ENCODE results near the gene ACER1.
A peak's percentile ranks its signal among the peaks of the same experiment; 100 is the strongest.

The ACER1 gene

GRCh38 chr19:6374711-6375410 lies 41.4 kb upstream of the ACER1 start:
- H2BK5ac ChIP-seq (ENCODE audit: low read depth, low read length, poor library complexity): no peak overlapping the region
- H3K18ac ChIP-seq (ENCODE audit: low read length): no peak overlapping the region
- H3K27ac ChIP-seq (ENCODE audit: low read depth, low read length): no peak overlapping the region
- no peak overlapping the region for H3K23ac ChIP-seq (ENCODE audit: low read length)
- no CpG with 5 or more reads among the region's 29 CpGs for WGBS (ENCODE audit: extremely low coverage, insufficient coverage, insufficient read length)
- peaks cover 10% of the 10 kb centered on the region for H3K79me1 ChIP-seq (ENCODE audit: low read length)
- no peak overlapping the region for H3K4ac ChIP-seq (ENCODE audit: low read depth, low read length)
- no peak overlapping the region for H3K9ac ChIP-seq (ENCODE audit: low read length)
- no peak overlapping the region for H3K4me3 ChIP-seq (ENCODE audit: low read depth, low read length)
- no peak overlapping the region for H2AFZ ChIP-seq (ENCODE audit: insufficient read depth, low read length, poor library complexity)
- no peak overlapping the region for H4K91ac ChIP-seq (ENCODE audit: low read depth, low read length)
- H4K8ac ChIP-seq (ENCODE audit: low read depth, low read length): no peak overlapping the region
- H2BK120ac ChIP-seq (ENCODE audit: insufficient read depth, low read length, poor library complexity): no peak overlapping the region
- peaks cover 2% of the 10 kb centered on the region for H3K79me2 ChIP-seq (ENCODE audit: control insufficient read depth, insufficient read depth, low read length, poor library complexity)
- peaks cover 26 to 32% of the 10 kb centered on the region in 2 experiments for H3K36me3 ChIP-seq (ENCODE audit: control insufficient read depth in 1 of 2, insufficient read depth in 2 of 2, low read length in 2 of 2)
- no peak overlapping the region for H3K14ac ChIP-seq (ENCODE audit: low read length)
- H2BK12ac ChIP-seq (ENCODE audit: low read length): no peak overlapping the region
- H3K27me3 ChIP-seq (ENCODE audit: insufficient read depth, low read length): no peaks in the 10 kb centered on the region
- no peak overlapping the region for H4K12ac ChIP-seq (ENCODE audit: low read depth, low read length)
- peaks cover 9 to 22% of the 10 kb centered on the region in 2 experiments for H3K4me1 ChIP-seq (ENCODE audit: control insufficient read depth in 1 of 2, insufficient read depth in 2 of 2, low read length in 2 of 2)
- DNase-seq: no peak
- H3K4me2 ChIP-seq (ENCODE audit: low read length): no peak overlapping the region
- peaks cover 1% of the 10 kb centered on the region for H3K9me3 ChIP-seq (ENCODE audit: insufficient read depth, low read depth, low read length)
- H2AK5ac ChIP-seq (ENCODE audit: low read length): no peak overlapping the region

GRCh38 chr19:6374161-6374709 lies 40.8 kb upstream of the ACER1 start:
- H2BK5ac ChIP-seq (ENCODE audit: low read depth, low read length, poor library complexity): no peak overlapping the region
- H3K79me1 ChIP-seq (ENCODE audit: low read length): peaks cover 10% of the 10 kb centered on the region
- peak overlapping the region; percentile 33 for H3K14ac ChIP-seq (ENCODE audit: low read length)
- no CpG with 5 or more reads among the region's 29 CpGs for WGBS (ENCODE audit: extremely low coverage, insufficient coverage, insufficient read length)
- no peak overlapping the region for H3K4ac ChIP-seq (ENCODE audit: low read depth, low read length)
- H3K9me3 ChIP-seq (ENCODE audit: insufficient read depth, low read depth, low read length): peaks cover 1% of the 10 kb centered on the region
- H4K91ac ChIP-seq (ENCODE audit: low read depth, low read length): peak overlapping the region; percentile 53
- no peak overlapping the region for H3K9ac ChIP-seq (ENCODE audit: low read length)
- H2AK5ac ChIP-seq (ENCODE audit: low read length): peak overlapping the region; percentile 49
- H3K4me1 ChIP-seq (ENCODE audit: control insufficient read depth in 1 of 2, insufficient read depth in 2 of 2, low read length in 2 of 2): peaks cover 9 to 22% of the 10 kb centered on the region in 2 experiments
- H3K18ac ChIP-seq (ENCODE audit: low read length): no peak overlapping the region
- H3K4me2 ChIP-seq (ENCODE audit: low read length): no peak overlapping the region
- H3K4me3 ChIP-seq (ENCODE audit: low read depth, low read length): no peak overlapping the region
- no peak overlapping the region for H3K23ac ChIP-seq (ENCODE audit: low read length)
- H4K12ac ChIP-seq (ENCODE audit: low read depth, low read length): peak overlapping the region; percentile 6
- H3K36me3 ChIP-seq (ENCODE audit: control insufficient read depth in 1 of 2, insufficient read depth in 2 of 2, low read length in 2 of 2): peaks cover 21 to 27% of the 10 kb centered on the region in 2 experiments
- no peak overlapping the region for H2BK120ac ChIP-seq (ENCODE audit: insufficient read depth, low read length, poor library complexity)
- H3K27ac ChIP-seq (ENCODE audit: low read depth, low read length): no peak overlapping the region
- no peak overlapping the region for H2BK12ac ChIP-seq (ENCODE audit: low read length)
- H3K79me2 ChIP-seq (ENCODE audit: control insufficient read depth, insufficient read depth, low read length, poor library complexity): peaks cover 2% of the 10 kb centered on the region
- no peaks in the 10 kb centered on the region for H3K27me3 ChIP-seq (ENCODE audit: insufficient read depth, low read length)
- H2AFZ ChIP-seq (ENCODE audit: insufficient read depth, low read length, poor library complexity): no peak overlapping the region
- DNase-seq: no peak
- H4K8ac ChIP-seq (ENCODE audit: low read depth, low read length): no peak overlapping the region

GRCh38 chr19:6373813-6374108 lies 40.3 kb upstream of the ACER1 start:
- Histone ChIP-seq H3K4ac (ENCODE audit: low read depth, low read length) (no peak overlapping the region), H3K79me1 (ENCODE audit: low read length) (peaks cover 10% of the 10 kb centered on the region), H3K4me1 (ENCODE audit: control insufficient read depth in 1 of 2, insufficient read depth in 2 of 2, low read length in 2 of 2) (peaks cover 9 to 22% of the 10 kb centered on the region in 2 experiments), H3K14ac (ENCODE audit: low read length) (peak overlapping the region; percentile 1), H3K18ac (ENCODE audit: low read length) (peak overlapping the region; percentile 48), H4K91ac (ENCODE audit: low read depth, low read length) (peak overlapping the region; percentile 53), H2BK5ac (ENCODE audit: low read depth, low read length, poor library complexity) (no peak overlapping the region), H3K27me3 (ENCODE audit: insufficient read depth, low read length) (no peaks in the 10 kb centered on the region), H3K4me2 (ENCODE audit: low read length) (peak overlapping the region; percentile 81), H3K9ac (ENCODE audit: low read length) (no peak overlapping the region), H4K8ac (ENCODE audit: low read depth, low read length) (peak overlapping the region; percentile 3), H2AFZ (ENCODE audit: insufficient read depth, low read length, poor library complexity) (peak overlapping the region; percentile 30), H3K9me3 (ENCODE audit: insufficient read depth, low read depth, low read length) (peaks cover 1% of the 10 kb centered on the region), H2BK120ac (ENCODE audit: insufficient read depth, low read length, poor library complexity) (no peak overlapping the region), H3K36me3 (ENCODE audit: control insufficient read depth in 1 of 2, insufficient read depth in 2 of 2, low read length in 2 of 2) (peaks cover 19 to 29% of the 10 kb centered on the region in 2 experiments), H3K4me3 (ENCODE audit: low read depth, low read length) (peak overlapping the region; percentile 71), H3K23ac (ENCODE audit: low read length) (no peak overlapping the region), H3K79me2 (ENCODE audit: control insufficient read depth, insufficient read depth, low read length, poor library complexity) (peaks cover 2% of the 10 kb centered on the region), H4K12ac (ENCODE audit: low read depth, low read length) (peak overlapping the region; percentile 6), H2AK5ac (ENCODE audit: low read length) (peak overlapping the region; percentile 49), H3K27ac (ENCODE audit: low read depth, low read length) (no peak overlapping the region), H2BK12ac (ENCODE audit: low read length) (no peak overlapping the region)
- peak in 1 of 2 donors; percentile 5 for DNase-seq
- no CpG with 5 or more reads among the region's 5 CpGs for WGBS (ENCODE audit: extremely low coverage, insufficient coverage, insufficient read length)

GRCh38 chr19:6373096-6373812 lies 39.8 kb upstream of the ACER1 start:
- Histone ChIP-seq H2BK120ac (ENCODE audit: insufficient read depth, low read length, poor library complexity) (peak overlapping the region; percentile 95), H3K18ac (ENCODE audit: low read length) (peak overlapping the region; percentile 96), H4K8ac (ENCODE audit: low read depth, low read length) (peak overlapping the region; percentile 95), H2BK12ac (ENCODE audit: low read length) (no peak overlapping the region), H2AFZ (ENCODE audit: insufficient read depth, low read length, poor library complexity) (peak overlapping the region; percentile 97), H4K12ac (ENCODE audit: low read depth, low read length) (peak overlapping the region; percentile 88), H3K14ac (ENCODE audit: low read length) (peak overlapping the region; percentile 98), H3K9ac (ENCODE audit: low read length) (peak overlapping the region; percentile 81), H3K27me3 (ENCODE audit: insufficient read depth, low read length) (no peaks in the 10 kb centered on the region), H4K91ac (ENCODE audit: low read depth, low read length) (peak overlapping the region; percentile 97), H3K79me1 (ENCODE audit: low read length) (peaks cover 10% of the 10 kb centered on the region), H3K4me1 (ENCODE audit: control insufficient read depth in 1 of 2, insufficient read depth in 2 of 2, low read length in 2 of 2) (peaks cover 6 to 19% of the 10 kb centered on the region in 2 experiments), H3K27ac (ENCODE audit: low read depth, low read length) (peak overlapping the region; percentile 97), H3K4ac (ENCODE audit: low read depth, low read length) (peak overlapping the region; percentile 92), H3K36me3 (ENCODE audit: control insufficient read depth in 1 of 2, insufficient read depth in 2 of 2, low read length in 2 of 2) (peaks cover 23 to 31% of the 10 kb centered on the region in 2 experiments), H3K4me2 (ENCODE audit: low read length) (peak overlapping the region; percentile 81), H3K9me3 (ENCODE audit: insufficient read depth, low read depth, low read length) (peaks cover 1% of the 10 kb centered on the region), H3K79me2 (ENCODE audit: control insufficient read depth, insufficient read depth, low read length, poor library complexity) (peaks cover 2% of the 10 kb centered on the region), H3K23ac (ENCODE audit: low read length) (no peak overlapping the region), H2AK5ac (ENCODE audit: low read length) (no peak overlapping the region), H2BK5ac (ENCODE audit: low read depth, low read length, poor library complexity) (peak overlapping the region; percentile 95), H3K4me3 (ENCODE audit: low read depth, low read length) (peak overlapping the region; percentile 95)
- DNase-seq: peak; percentile 88 to 90
- WGBS (ENCODE audit: extremely low coverage, insufficient coverage, insufficient read length): no CpG with 5 or more reads among the region's 53 CpGs

Measured in trophoblast cell (in vitro differentiated cells and primary cell).